HS-27A (cell line): Measurements from ENCODE around the gene DDX51.
"Not testable (repeated sequence)": the region's sequence is repeated elsewhere in the genome, so short reads cannot be mapped to it uniquely, and the experiment has no call there.

Experiments used
- DNase-seq: peaks from one replicate; pipeline ENCODE4 v3.0.0-alpha.2; 2012; ENCODE audit warnings: low read depth, missing footprints

The DDX51 gene

DNA sequence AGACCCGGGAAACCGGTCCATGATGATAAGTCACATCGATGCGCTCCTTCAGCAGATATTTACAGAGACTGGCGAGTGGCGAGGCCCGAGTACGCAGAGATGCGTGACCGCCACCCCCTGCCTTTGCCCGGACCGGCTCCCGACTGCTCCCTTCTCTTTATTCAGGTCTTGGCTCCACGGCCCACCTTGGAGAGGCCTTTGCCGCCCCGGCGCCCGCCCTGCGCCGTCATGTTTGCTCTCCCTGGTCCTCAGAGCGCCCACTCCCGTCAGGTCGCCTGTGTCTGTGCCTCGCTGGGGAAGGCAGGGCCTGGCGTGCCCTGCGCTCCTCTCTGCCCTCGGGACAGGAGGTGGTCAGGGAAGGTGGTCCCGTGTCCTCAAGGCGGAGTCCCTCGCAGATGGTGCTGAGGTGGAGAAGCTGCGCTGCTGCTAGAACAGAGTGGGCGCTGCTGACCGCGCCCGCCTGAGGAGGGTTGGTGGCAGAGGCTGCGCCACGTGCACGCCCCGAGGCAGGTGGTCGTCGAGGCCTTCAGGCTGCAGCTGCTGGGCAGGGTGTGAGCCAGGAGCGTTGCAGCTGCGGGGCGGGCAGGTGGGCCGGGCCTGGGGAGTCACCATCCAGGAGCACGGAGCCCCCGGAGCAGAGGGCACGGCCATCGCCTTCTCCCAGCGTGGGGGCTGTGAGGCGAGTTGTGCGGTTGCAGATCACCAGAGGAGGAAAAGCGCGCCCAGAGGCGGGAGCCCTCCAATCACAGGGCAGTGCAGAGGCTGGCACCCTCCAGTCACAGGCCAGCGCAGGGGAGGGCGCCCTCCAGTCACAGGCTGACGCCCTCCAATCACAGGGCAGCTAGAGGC is 27.2 kb downstream of the DDX51 start:
- no peak for DNase-seq

DNA sequence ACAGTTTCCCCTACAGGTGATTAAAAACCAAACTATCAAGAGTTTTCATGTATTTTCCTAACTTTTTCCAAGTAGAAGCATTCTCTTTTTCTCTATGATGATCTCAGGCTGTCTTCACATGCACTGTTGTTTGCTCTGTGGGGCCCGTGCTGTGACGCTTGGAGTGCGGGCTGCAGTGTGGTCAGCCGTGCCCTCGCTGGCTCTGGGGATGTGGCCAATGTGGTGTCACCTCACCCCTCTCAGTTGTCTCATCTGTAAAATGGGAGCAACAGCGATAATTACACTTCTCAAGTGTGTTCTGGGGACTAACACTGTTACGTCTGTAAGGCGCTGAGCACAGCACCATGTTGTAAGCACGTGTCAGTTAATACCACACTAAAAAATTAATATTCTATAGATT is 28.6 kb downstream of the DDX51 start:
- no peak for DNase-seq

DNA sequence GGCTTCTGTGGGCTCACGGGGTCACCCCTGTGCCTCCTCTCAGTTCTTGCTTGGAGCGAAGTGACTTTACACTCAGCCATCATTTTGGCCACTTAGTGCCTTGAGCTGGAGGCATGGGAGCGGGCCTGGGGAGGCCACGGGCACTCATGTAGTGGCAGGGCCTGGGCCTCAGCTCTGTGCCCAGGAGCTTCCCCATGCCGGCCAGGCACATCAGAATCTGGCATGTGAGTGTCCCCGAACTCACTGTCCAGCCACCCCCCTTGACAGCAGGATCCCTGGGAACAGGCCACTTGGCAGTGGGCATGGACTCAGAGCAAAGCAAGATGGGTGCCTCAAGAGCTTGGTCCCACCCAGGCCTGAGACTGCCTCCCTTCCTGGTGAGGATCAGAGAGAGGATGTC is 29.5 kb downstream of the DDX51 start:
- no peak for DNase-seq

DNA sequence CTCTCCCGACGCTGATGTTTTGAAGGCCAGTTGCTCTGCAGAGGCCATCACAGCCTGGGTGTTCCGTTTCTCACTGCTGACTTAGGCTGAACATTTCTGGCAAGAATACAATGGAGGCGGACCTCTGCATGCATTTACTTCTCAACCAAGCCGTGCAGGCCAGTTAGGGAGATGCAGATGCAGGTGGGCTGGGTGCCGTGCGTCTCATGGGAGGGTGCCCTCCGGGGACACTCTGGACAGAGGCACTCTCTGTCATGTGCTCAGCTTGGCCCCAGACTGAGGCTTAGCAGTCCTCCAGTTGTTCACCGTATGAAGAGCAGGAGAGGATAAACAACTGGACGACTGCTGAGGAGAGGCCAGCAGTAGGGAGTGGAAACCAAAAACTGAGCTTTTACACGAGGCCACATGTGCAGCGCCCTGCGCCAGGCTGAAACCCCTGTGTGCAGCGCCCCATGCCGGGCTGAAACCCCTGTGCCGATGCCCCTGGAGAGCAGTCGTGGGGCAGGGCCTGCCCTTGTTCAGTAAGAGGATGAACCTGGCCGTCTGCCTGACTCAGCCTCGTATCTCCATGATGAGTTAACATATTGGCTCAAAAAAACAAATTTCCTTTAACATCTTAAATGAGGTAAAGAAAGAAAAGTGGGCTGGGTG is 32.3 kb downstream of the DDX51 start:
- no peak for DNase-seq

DNA sequence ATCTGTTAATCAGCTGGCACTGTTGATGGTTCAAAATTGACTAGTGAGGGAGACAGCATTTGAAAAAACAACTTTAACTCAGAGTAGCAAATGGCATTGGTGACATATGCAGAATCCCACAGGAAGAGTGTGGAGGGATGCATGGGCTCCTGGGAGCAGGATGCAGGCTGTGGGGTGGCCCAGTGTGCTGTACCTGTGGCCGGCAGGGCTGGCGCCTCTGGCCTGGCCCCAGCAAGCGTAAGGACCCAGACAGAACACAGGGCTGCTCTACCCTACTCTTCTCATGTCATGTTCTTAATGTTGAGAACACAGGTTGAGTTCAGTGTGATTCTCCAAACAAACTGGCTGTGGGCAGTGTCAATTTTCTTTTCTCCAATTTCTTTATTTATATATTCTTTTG is 33.4 kb downstream of the DDX51 start:
- no peak for DNase-seq

DNA sequence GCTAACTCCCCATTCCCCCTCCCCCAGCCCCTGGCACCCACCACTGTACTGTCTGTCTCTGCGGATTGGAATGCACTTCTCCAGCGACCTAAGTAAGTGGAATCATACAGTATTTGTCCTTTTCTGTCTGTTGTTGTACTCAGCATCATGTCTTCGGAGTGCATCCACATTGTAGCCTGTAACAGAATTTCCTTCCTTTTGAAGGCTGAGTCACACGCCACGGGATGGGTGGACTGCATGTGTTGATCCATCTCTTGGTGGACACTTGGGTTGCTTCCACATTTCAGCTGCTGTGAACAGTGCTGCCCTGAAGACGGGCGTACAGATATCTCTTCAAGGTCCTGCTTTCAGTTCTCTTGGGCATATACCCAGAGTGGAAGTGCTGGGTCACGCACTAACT is 34.4 kb downstream of the DDX51 start:
- DNase-seq, result no peak

DNA sequence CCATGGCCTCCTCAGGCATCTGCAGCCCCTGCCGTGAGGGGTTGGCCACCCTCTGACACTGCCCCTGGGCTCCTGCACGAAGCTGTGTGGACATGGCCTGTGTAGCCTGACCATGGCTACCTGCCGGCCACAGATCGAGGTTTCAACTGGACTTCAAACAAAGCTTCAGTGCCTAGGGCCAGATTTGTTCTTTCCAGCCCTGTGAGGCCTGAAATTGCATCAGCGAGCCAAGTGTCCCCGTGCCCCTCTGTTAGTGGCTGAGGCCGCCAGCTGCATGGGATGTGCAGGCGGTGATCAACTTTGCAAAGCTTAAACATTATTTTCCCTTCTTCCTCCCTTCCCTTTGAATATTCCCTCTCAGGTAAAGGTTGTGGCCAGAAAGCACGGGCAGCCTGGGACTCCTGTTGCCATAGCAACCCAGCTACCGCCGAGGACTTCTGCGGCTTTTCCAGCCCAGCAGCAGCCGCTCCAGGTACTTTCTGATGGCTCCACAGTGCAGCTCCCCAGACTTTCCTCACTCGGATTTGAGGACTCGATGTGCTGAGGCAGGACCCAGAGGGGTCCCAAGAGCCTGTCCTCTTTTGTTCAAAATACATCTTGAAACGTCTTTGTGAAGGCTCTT is 35.8 kb downstream of the DDX51 start:
- DNase-seq, result no peak

DNA sequence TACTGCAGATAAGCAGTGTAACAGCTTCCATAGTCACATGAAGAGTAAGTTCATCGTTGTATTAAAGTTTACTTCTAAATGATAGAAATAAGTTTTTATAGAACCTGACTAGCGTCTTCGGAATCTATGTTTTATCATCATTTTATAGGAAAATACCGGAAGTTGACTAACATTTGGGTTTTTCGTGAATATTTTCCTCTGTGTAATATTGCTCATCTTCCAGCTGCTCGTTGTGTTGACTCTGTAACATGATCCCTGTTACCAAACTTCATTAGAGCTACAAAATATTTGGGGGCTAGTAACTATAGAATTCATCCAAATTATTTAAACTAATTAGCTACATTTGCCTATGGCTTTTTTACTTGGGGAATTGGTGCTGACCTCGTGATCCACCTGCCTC is 37.2 kb downstream of the DDX51 start:
- DNase-seq, result no peak

DNA sequence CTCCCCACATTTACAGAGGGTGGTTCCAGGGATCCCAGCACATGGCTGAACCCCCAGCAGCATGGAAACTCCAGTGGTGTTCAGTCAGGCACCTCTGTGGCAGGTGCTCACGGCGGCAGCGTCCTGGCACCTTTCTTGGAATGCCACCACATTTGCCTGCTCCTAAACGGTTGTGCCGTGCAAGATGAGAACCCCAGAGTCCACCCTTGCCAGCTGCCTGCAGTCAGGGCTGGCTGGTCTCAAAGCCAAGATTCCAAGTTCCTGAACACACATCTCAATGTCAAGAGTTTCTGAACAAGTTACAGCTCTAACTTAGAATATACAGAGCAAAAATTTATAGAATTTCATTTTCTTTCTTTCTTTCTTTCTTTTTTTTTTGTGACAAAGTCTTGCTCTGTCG is 38.7 kb downstream of the DDX51 start:
- no peak for DNase-seq

DNA sequence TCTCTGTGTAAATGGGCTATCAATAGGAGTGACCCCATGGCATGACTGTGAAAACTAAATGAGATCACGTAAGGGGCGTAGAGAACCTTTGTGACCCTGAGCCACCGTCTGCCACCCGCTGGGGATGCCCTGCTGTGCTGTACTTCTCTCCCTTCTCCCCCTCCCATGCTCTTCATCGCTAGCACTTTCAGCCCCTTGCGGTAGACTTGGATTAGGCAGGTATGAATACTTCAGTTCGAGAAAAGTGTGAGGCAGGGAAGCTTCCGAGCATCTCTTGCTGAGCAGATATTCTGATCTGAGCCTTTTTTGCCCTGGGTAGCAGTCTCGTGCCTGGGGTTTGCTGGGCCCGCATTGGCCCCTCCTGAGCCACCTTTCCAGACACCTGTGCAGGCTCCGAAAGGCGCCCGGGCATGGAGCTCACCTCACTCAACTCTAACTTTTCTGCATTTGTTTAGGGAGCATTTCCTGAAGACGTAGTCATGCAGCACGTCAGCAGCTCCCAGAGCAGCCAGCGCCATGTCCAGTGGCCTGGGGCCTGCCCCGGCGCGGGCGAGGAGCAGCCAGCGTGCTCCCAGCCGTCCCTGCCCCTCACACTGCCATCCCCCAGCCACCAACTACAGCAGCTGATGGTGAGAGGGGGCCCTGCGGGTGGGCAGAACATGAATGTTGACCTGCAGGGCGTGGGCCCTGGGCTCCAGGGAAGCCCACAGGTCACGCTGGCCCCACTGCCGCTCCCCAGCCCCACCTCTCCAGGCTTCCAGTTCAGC is 40.4 kb downstream of the DDX51 start:
- no peak for DNase-seq

DNA sequence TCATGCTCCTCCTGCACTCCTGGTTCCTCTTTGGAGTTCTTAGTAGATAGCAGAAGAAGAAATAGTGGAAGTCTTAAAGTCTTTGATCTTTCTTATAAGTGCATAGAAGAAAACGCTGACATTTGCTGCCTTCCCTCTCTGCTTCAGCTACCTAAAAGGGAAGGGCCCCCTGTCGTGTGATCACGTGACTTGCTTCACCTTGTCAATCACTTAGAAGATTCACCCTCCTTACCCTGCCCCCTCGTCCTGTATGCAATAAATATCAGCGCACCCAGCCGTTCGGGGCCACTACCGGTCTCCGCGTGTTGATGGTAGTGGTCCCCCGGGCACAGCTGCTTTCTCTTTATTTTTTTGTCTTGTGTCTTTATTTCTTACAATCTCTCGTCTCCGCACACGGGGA is 41.0 kb downstream of the DDX51 start:
- not testable (repeated sequence) for DNase-seq

DNA sequence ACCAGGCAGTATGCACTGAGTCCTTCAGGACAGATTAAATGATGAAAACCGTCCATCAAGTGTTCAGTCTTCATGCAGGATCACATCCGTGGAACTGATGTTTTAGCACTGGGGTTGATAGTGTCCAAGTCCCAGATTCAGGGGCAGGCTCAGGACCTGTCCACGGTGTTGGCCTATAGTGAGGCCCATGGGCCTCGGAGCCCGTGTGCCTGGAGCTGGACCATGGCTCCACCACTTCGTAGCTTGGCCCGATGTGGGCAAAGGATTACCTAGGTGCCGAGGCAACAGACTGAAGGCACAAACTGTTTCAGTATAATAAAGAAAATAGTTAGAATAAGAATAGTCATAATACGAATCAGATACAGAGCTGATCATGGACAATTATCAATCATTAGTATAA is 41.8 kb downstream of the DDX51 start:
- no peak for DNase-seq

DNA sequence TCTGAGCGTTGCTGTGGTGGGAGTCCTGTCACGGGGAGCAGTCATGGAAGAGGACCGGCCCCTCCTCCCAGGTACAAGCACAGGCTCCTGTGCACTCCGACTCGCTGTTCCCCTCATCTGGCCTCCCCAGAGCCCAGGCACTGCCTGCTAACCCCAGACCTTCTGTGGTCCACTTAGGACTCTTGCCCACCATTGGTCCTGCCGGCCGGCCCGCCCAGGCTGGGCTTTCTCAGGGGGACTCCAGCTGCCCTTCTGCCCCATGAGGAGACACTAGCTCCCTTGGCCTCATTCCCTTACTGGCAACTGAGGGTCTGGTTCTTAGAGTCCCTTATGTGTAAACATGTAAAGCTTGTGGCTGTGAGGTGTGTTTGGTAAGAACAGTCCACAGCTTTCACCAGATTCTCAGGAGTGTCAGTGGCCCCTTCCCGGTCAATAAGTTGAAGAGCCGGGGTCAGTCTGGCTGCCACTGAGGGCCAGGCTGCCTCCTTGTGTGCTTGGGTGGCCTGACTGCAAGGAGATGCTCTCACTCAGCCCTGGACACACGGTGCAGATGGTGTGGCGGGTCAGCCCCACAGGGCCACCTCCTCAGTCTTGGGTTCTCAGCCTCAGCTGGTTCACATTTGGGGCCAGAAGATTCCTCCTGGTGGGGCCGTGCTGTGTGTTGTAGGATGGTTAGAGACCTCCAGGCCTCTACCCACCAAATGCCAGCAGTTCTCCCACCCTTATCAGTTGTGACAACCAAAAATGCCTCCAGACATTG is 43.6 kb downstream of the DDX51 start:
- DNase-seq, result no peak

DNA sequence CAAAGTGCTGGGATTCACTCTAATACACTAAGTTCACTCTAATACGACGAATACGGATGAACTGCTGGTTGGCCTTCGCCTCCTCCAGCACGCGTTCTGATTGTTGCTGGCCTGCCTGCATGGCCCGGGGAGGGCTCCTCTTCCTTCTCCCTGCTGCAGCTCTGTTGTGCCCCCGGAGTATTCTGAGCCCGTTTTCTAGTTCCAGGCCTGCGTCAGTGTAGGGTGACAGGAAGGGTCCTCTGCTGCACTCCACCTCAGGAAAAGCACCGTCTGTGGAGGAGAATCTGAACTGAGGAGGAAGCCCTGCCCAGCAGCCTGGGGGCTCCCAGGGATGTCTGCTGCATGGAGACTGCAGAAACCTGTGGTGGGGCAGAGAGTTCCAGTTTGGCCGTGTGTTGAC is 44.4 kb downstream of the DDX51 start:
- no peak for DNase-seq

DNA sequence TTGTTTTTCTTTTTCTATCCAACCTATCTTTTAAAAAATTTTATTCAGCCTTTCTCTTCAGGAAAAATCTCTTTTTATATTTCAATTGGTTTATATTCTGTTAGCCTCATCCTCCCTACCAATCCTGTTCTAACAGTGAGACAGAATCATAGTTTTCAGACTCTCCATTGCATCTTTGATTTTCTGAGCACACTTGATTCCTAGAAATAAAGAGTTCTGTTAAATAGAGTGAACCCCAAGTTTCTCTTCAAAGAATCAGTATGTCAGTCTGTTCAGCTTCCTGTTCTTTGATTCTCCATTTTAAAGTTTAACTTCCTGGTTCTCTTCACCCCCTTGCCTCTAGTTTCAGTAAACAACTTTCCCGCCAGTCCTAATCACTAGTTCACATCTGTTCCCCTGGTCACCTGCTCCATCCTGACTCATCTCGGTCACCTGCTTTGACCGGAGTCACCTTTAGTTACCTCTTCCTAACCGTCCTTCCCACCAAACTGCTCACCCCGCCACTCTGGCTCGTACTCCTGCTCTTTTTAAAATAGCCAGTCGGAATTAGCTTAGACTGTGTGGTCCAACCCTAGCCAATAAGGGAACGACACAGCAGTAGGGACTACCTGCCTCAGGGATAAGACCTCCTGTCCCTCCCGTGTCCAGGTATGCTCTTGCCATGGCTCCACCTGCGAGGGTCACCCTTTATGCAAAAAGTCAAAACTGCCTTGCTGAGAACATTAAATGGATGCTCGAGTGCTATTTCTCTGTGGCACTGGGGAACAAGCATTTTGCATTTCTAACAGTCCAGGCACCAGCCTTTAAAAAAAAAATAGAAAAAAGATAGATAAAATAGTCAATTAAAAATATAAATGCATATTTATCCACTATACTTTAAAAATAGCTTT is 48.4 kb downstream of the DDX51 start:
- no peak for DNase-seq

DNA sequence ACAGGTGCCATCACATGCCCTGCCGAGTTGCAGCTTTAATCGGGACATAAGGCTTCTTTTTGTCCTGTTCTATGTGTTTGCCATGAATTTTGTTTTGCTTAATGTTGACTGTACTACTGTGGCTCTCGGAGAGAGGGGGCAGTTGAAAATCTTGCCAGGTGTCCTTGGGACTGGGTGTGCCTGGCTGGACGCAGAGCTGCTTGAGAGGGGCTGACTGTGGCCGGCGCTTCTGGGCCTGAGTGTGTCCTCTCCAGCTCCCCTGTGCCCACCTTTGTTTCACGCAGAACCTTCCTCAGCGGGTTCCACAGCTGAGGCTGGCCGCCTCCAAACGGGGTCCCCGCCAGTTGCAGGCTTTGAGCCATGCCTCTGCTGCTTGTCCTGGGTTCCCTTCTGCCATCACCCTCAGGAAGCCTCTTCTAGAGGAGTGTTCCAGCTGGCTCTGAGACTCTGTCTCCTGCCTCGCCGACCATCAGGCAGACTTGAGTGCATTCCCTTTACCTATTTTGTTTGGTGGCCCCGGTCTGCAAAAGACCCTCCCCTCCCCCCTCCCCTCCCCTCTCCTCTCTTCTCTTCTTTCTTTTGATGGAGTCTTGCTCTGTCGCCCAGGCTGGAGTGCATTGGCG is 49.7 kb downstream of the DDX51 start:
- no peak for DNase-seq

DNA sequence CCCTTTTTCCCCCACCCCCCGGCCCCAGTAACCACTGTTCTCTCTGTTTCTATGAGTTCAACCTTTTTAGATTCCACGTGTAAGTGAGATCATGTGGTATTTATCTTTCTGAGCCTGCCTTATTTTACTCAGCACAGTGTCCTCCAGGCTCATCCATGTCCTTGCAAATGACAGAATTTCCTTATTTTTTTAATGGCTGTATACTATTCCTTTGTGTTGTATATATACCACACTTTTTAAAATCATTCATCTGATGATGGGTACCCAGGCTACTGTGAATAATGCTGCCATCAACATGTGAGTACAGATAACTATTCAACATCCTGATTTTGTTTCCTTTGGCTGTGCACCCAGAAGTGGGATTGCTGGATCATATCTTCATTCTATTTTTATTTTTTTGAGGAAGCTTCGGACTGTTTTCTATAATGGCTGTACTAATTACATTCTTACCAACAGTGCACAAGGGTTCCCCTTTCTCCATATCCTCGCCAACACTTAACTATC is 54.7 kb downstream of the DDX51 start:
- DNase-seq, result no peak
